Prostate gland (tissue), 2 donors: Measurements from ENCODE around the gene ATP5MC2.

Source experiments
- CTCF ChIP-seq, 4 experiments: fragments of 200-600 bp in 2 of 4; fragments of 450-650 bp in 2 of 4; sonication (generic) in 2 of 4; IDR thresholded peaks; 1 replicate in 3 of 4; 2 replicates in 1 of 4; pipeline ENCODE4 v1.5.1; 2016 to 2019; ENCODE audit warnings: antibody characterized with exemption in 4 of 4, mild to moderate bottlenecking in 2 of 4, moderate library complexity in 2 of 4
- POLR2A ChIP-seq: fragments of 450-650 bp; IDR thresholded peaks from one replicate; pipeline ENCODE4 v1.6.1; 2016; ENCODE audit warnings: antibody characterized with exemption, mild to moderate bottlenecking
- POLR2AphosphoS5 ChIP-seq: sonication (generic); formaldehyde crosslinking; IDR thresholded peaks from one replicate; pipeline ENCODE4 v1.6.1; 2017; ENCODE audit warnings: antibody characterized with exemption

GRCh38 chr12:53686436-53686835, 10.6 kb upstream of the ATP5MC2 start:
- TF ChIP-seq CTCF (IDR thresholded peaks at IDR 0.05) = no peak
- no peak for TF ChIP-seq POLR2A
- TF ChIP-seq POLR2AphosphoS5 = no peak
